ENCODE results near the gene B3GNT5. TPM values are rescaled to one million over a fixed set of nuclear protein-coding genes. Genes with fewer than 3 reads are reported as not detected.

Gene B3GNT5
- total and polyA plus RNA-seq, 2 of the 8 experiments (the other 6 are each of a cell fraction or from before 2014, with no cell fraction given): 2.4 to 9.7 TPM

DNA sequence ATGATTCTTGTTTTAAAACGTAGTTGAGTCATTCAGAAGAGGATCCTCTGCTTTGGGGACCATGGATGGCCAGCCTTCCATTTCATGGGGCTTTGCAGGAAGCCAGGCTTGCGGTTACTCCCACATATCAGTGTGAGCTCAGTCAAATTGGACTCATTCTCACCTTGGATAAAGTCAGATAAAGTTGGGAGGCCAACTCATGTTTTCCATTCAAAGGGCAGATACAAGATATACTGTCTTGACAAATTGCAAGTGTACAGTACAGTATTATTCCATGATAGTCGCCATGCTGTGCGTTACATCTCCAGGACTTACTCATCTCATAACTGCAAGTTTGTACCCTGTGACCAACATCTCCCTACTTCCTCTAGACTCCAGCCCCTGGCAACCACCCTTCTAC is 25.5 kb upstream of the B3GNT5 start (continued):
- no peak for TF ChIP-seq SUZ12 (IDR thresholded peaks at IDR 0.05; ENCODE audit: low read length)
- TF ChIP-seq JUN (IDR thresholded peaks at IDR 0.05; ENCODE audit: low read depth, low read length): no peak

Measured in H1 (cell line).